Glutamatergic neuron (in vitro differentiated cells): ENCODE data around the gene HESX1. TPM values are rescaled to one million over a fixed set of nuclear protein-coding genes. Genes with fewer than 3 reads are reported as not detected.

Source experiments
- DNase-seq: peaks from one replicate; pipeline ENCODE4 v3.0.0; 2022
- H3K27ac Mint-ChIP-seq: one replicate; pipeline ENCODE4 v1.8.0; 2020; ENCODE audit warnings: mild to moderate bottlenecking, mixed read lengths, inconsistent platforms; ENCODE audit not compliant: unreplicated experiment
- H3K27me3 Mint-ChIP-seq: one replicate; pipeline ENCODE4 v1.8.0; 2020; ENCODE audit warnings: mild to moderate bottlenecking, moderate library complexity, mixed read lengths, inconsistent platforms; ENCODE audit not compliant: unreplicated experiment
- H3K36me3 Mint-ChIP-seq: one replicate; pipeline ENCODE4 v1.8.0; 2020; ENCODE audit warnings: mild to moderate bottlenecking, mixed read lengths, inconsistent platforms; ENCODE audit not compliant: unreplicated experiment
- H3K4me1 Mint-ChIP-seq: one replicate; pipeline ENCODE4 v1.8.0; 2020; ENCODE audit warnings: mild to moderate bottlenecking, low read depth, mixed read lengths, inconsistent platforms; ENCODE audit not compliant: unreplicated experiment
- H3K4me3 Mint-ChIP-seq: one replicate; pipeline ENCODE4 v1.8.0; 2020; ENCODE audit warnings: mild to moderate bottlenecking, mixed read lengths, inconsistent platforms; ENCODE audit not compliant: unreplicated experiment
- H3K9me3 Mint-ChIP-seq: one replicate; pipeline ENCODE4 v1.8.0; 2020; ENCODE audit warnings: mild to moderate bottlenecking, moderate library complexity, mixed read lengths, inconsistent platforms; ENCODE audit not compliant: unreplicated experiment
- CTCF ChIP-seq: fragments of 200-600 bp; sonication (generic); IDR thresholded peaks from one replicate; pipeline ENCODE4 v1.5.0; 2021; ENCODE audit not compliant: partially characterized antibody, unreplicated experiment
- total RNA-seq: library from RNA; stranded (reverse); fragmentation: NEBNext Ultra II Directional; extraction: Animal tissue kit (Norgen Biotek cat#: 25700); gene quantifications from one replicate; pipeline ENCODE4 v1.2.1, GENCODE V29; 2021; ENCODE audit not compliant: unreplicated experiment

HESX1 gene
- total RNA-seq, 1 donor from 2014 or later, result not detected

- H3K4me1 Mint-ChIP-seq, result peaks cover 20% of the 10 kb centered on the region
- no peak for TF ChIP-seq CTCF
- no peak overlapping the region for H3K4me3 Mint-ChIP-seq
- DNase-seq, result no peak
- H3K9me3 Mint-ChIP-seq, result peaks cover 4% of the 10 kb centered on the region
- peaks cover 3% of the 10 kb centered on the region for H3K36me3 Mint-ChIP-seq
- no peak overlapping the region for H3K27ac Mint-ChIP-seq
- peaks cover 10% of the 10 kb centered on the region for H3K27me3 Mint-ChIP-seq
These were observed 40.7 kb downstream of the HESX1 start for GRCh38 chr3:57158813-57159738.

- no peak overlapping the region for H3K27ac Mint-ChIP-seq
- peaks cover 3% of the 10 kb centered on the region for H3K36me3 Mint-ChIP-seq
- peaks cover 20% of the 10 kb centered on the region for H3K4me1 Mint-ChIP-seq
- no peak for TF ChIP-seq CTCF
- H3K27me3 Mint-ChIP-seq, result peaks cover 10% of the 10 kb centered on the region
- H3K4me3 Mint-ChIP-seq, result no peak overlapping the region
- H3K9me3 Mint-ChIP-seq, result peaks cover 4% of the 10 kb centered on the region
- no peak for DNase-seq
These were observed 41.5 kb downstream of the HESX1 start for GRCh38 chr3:57158325-57158724.

- H3K4me1 Mint-ChIP-seq, result peaks cover 21% of the 10 kb centered on the region
- peaks cover 3% of the 10 kb centered on the region for H3K9me3 Mint-ChIP-seq
- DNase-seq, result no peak
- no peak overlapping the region for H3K4me3 Mint-ChIP-seq
- peaks cover under 1% of the 10 kb centered on the region for H3K36me3 Mint-ChIP-seq
- peaks cover 3% of the 10 kb centered on the region for H3K27me3 Mint-ChIP-seq
- no peak for TF ChIP-seq CTCF
- H3K27ac Mint-ChIP-seq, result no peak overlapping the region
These were observed 42.2 kb downstream of the HESX1 start for GRCh38 chr3:57157545-57157944.

- no peak overlapping the region for H3K4me3 Mint-ChIP-seq
These were observed 44.5 kb downstream of the HESX1 start for GRCh38 chr3:57155310-57155643.

More at GRCh38 chr3:57155310-57155643, 44.5 kb downstream of the HESX1 start:
- Mint-ChIP-seq H3K36me3 (no peaks in the 10 kb centered on the region), H3K27ac (no peak overlapping the region), H3K4me1 (peaks cover 22% of the 10 kb centered on the region), H3K27me3 (peaks cover 2% of the 10 kb centered on the region), H3K9me3 (peaks cover 3% of the 10 kb centered on the region)
- no peak for TF ChIP-seq CTCF
- DNase-seq, result no peak
